A549 (cell line): ENCODE data around the gene GPRIN1.

Experiments
- ATOH8 ChIP-seq: fragments of 250-450 bp; sonication (Bioruptor Pico); IDR thresholded peaks from 2 replicates; pipeline ENCODE4 v1.5.0; 2020; ENCODE audit warnings: low read depth, mild to moderate bottlenecking, moderate library complexity
- CHD4 ChIP-seq: fragments of 200-600 bp; sonication (generic); IDR thresholded peaks from 2 replicates; pipeline ENCODE4 v1.6.1; 2016; ENCODE audit warnings: antibody characterized with exemption, mild to moderate bottlenecking, borderline replicate concordance
- E2F6 ChIP-seq: IDR thresholded peaks from 2 replicates; pipeline ENCODE4 v1.6.1; 2012; ENCODE audit warnings: low read depth, borderline replicate concordance
- EP300 ChIP-seq, 2 experiments: fragments of >200 bp; sonication (Bioruptor Twin); formaldehyde crosslinking; IDR thresholded peaks; 2 replicates in 1 of 2; 3 replicates in 1 of 2; pipeline ENCODE4 v1.6.1; 2016 to 2017
- ESRRA ChIP-seq: fragments of 150-350 bp; IDR thresholded peaks from 2 replicates; pipeline ENCODE4 v1.6.1; 2014; ENCODE audit warnings: mild to moderate bottlenecking, low read length, borderline replicate concordance
- MAFK ChIP-seq: fragments of 450-650 bp; IDR thresholded peaks from 2 replicates; pipeline ENCODE4 v1.6.1; 2014; ENCODE audit not compliant: partially characterized antibody
- MAX ChIP-seq: IDR thresholded peaks from 2 replicates; pipeline ENCODE4 v1.6.1; 2012
- POLR2A ChIP-seq: IDR thresholded peaks from 2 replicates; pipeline ENCODE4 v1.6.1; 2012; ENCODE audit warnings: mild to moderate bottlenecking, low read length
- RAD21 ChIP-seq, 2 experiments: fragments of >200 bp in 1 of 2; sonication (Bioruptor Twin) in 1 of 2; formaldehyde crosslinking in 1 of 2; IDR thresholded peaks in 1 of 2; conservative IDR thresholded peaks in 1 of 2; 2 replicates in 1 of 2; 3 replicates in 1 of 2; pipeline ENCODE4 v1.6.1; 2012 to 2018; ENCODE audit warnings: inconsistent platforms in 1 of 2
- SREBF2 ChIP-seq: fragments of 450-650 bp; IDR thresholded peaks from 2 replicates; pipeline ENCODE4 v1.6.1; 2014; ENCODE audit warnings: mild to moderate bottlenecking, moderate library complexity
- ZNF302 ChIP-seq: fragments of 250-450 bp; sonication (Bioruptor Pico); IDR thresholded peaks from 2 replicates; pipeline ENCODE4 v1.9.0; 2021; ENCODE audit warnings: inconsistent platforms, mild to moderate bottlenecking, moderate library complexity
- TF ChIP-seq, protein P1 (sequence below): fragments of >200 bp; sonication (Bioruptor Twin); formaldehyde crosslinking; IDR thresholded peaks from 3 replicates; pipeline ENCODE4 v1.5.1; 2016
- TF ChIP-seq, protein P2 (sequence below): fragments of 450-650 bp; IDR thresholded peaks from 2 replicates; pipeline ENCODE4 v1.6.1; 2014; ENCODE audit warnings: antibody characterized with exemption

DNA sequence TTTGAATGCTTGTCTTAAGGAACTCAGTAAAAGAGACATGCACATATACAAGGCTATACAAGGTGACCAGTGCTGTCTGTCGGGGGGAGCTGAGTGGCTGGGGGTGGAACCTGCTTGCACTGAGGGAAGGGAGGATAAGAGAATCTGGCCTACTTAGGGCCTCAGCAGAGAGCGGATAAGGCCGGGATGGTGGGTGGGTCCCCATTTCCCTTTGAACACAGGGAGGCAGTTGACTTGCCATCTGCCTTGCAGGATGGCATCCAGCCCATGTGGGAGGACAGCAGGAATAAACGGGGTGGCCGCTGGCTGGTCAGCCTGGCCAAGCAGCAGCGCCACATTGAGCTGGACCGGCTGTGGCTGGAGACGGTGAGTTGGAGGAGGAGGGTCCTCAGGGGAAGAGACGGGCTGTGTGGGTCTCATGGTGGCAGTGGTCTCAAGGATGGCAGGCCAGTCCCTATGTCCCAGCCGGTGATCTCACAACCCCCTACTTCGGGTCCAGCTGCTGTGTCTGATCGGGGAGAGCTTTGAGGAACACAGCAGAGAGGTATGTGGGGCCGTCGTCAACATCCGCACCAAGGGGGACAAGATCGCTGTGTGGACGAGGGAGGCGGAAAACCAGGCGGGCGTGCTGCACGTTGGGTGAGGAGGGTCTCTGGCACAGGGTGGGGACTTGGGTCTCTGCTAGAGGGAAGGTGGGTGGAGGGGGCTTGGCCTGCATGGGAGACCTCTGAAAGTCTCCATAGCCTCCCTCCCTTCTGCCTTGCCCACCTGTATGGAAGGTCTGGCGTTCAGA is 35.1 kb upstream of the GPRIN1 start:
- TF ChIP-seq MAX (no peak), E2F6 (no peak), POLR2A (no peak), RAD21 (conservative IDR thresholded peaks at IDR 0.05 in 1 of 2, IDR thresholded peaks at IDR 0.05 in 1 of 2) (no peak), EP300 (IDR thresholded peaks at IDR 0.05) (no peak), ESRRA (no peak), CHD4 (no peak), MAFK (no peak), ATOH8 (CRISPR knock-in tag) (no peak), SREBF2 (no peak), ZNF302 (CRISPR knock-in tag) (no peak)
- TF ChIP-seq, protein P1, sequence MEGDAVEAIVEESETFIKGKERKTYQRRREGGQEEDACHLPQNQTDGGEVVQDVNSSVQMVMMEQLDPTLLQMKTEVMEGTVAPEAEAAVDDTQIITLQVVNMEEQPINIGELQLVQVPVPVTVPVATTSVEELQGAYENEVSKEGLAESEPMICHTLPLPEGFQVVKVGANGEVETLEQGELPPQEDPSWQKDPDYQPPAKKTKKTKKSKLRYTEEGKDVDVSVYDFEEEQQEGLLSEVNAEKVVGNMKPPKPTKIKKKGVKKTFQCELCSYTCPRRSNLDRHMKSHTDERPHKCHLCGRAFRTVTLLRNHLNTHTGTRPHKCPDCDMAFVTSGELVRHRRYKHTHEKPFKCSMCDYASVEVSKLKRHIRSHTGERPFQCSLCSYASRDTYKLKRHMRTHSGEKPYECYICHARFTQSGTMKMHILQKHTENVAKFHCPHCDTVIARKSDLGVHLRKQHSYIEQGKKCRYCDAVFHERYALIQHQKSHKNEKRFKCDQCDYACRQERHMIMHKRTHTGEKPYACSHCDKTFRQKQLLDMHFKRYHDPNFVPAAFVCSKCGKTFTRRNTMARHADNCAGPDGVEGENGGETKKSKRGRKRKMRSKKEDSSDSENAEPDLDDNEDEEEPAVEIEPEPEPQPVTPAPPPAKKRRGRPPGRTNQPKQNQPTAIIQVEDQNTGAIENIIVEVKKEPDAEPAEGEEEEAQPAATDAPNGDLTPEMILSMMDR, result no peak
- TF ChIP-seq, protein P2, sequence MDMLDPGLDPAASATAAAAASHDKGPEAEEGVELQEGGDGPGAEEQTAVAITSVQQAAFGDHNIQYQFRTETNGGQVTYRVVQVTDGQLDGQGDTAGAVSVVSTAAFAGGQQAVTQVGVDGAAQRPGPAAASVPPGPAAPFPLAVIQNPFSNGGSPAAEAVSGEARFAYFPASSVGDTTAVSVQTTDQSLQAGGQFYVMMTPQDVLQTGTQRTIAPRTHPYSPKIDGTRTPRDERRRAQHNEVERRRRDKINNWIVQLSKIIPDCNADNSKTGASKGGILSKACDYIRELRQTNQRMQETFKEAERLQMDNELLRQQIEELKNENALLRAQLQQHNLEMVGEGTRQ, result no peak
